SIG-M5 treated with dmso at 0.1 percent for 504 hours (cell line): ENCODE data around the gene CEP95.
"Not testable (repeated sequence)": the region's sequence is repeated elsewhere in the genome, so short reads cannot be mapped to it uniquely, and the experiment has no call there.

ENCODE experiments used
- DNase-seq: peaks from one replicate; lab custom pipeline; 2025; ENCODE audit not compliant: unreplicated experiment; lab: John Stamatoyannopoulos, UW

Gene CEP95

GRCh38 chr17:64506576-64507412 lies at the start of gene CEP95:
CEP95 (plus strand) TSS chr17:64506977; CDS start chr17:64507098, 121 bp downstream.
- peak; percentile 100 for DNase-seq

GRCh38 chr17:64457156-64457555 lies 49.6 kb upstream of the CEP95 start:
- no peak for DNase-seq

- DNase-seq: no peak
Measured at GRCh38 chr17:64458756-64459155, 48.0 kb upstream of the CEP95 start.

- DNase-seq: peak; percentile 12
Measured at GRCh38 chr17:64459284-64459747, 47.5 kb upstream of the CEP95 start.

GRCh38 chr17:64459818-64460217 lies 47.0 kb upstream of the CEP95 start:
- DNase-seq: not testable (repeated sequence)

- no peak for DNase-seq
Measured at GRCh38 chr17:64460955-64461354, 45.8 kb upstream of the CEP95 start.

GRCh38 chr17:64461788-64462187 lies 45.0 kb upstream of the CEP95 start:
- no peak for DNase-seq

- no peak for DNase-seq
Measured at GRCh38 chr17:64466019-64466735, 40.6 kb upstream of the CEP95 start.

GRCh38 chr17:64466834-64467233 lies 39.9 kb upstream of the CEP95 start:
- DNase-seq: not testable (repeated sequence)

- no peak for DNase-seq
Measured at GRCh38 chr17:64470625-64471024, 36.2 kb upstream of the CEP95 start.

GRCh38 chr17:64471440-64471839 lies 35.3 kb upstream of the CEP95 start:
- DNase-seq: no peak

GRCh38 chr17:64472564-64472963 lies 34.2 kb upstream of the CEP95 start:
- peak; percentile 14 for DNase-seq

- DNase-seq: no peak
Measured at GRCh38 chr17:64477849-64478248, 28.9 kb upstream of the CEP95 start.

GRCh38 chr17:64480951-64481350 lies 25.8 kb upstream of the CEP95 start:
- DNase-seq: no peak

GRCh38 chr17:64484380-64484779 lies 22.4 kb upstream of the CEP95 start:
- no peak for DNase-seq

GRCh38 chr17:64488301-64488700 lies 18.5 kb upstream of the CEP95 start:
- DNase-seq: no peak

- DNase-seq: peak; percentile 55
Measured at GRCh38 chr17:64491034-64491860, 15.5 kb upstream of the CEP95 start.

- no peak for DNase-seq
Measured at GRCh38 chr17:64491994-64492393, 14.8 kb upstream of the CEP95 start.

- DNase-seq: no peak
Measured at GRCh38 chr17:64492481-64493109, 14.2 kb upstream of the CEP95 start.

- no peak for DNase-seq
Measured at GRCh38 chr17:64494121-64494520, 12.7 kb upstream of the CEP95 start.

- not testable (repeated sequence) for DNase-seq
Measured at GRCh38 chr17:64495300-64495699, 11.5 kb upstream of the CEP95 start.
